DOHH2 (cell line): Measurements from ENCODE around the gene THEMIS2.
A peak's percentile ranks its signal among the peaks of the same experiment; 100 is the strongest.

Source experiments
- H3F3A ChIP-seq: fragments of 200-600 bp; sonication (generic), shearing (Covaris generic); 2 replicates; pipeline ENCODE4 v1.6.0; 2016; ENCODE audit warnings: antibody characterized with exemption, mild to moderate bottlenecking; ENCODE audit not compliant: control insufficient read depth, insufficient read depth
- H3K27ac ChIP-seq: fragments of 200-600 bp; sonication (generic); 2 replicates; pipeline ENCODE4 v1.5.1; 2014; ENCODE audit warnings: low read depth, mild to moderate bottlenecking, low read length, moderate library complexity
- H3K27me3 ChIP-seq: fragments of 200-600 bp; sonication (generic); 2 replicates; pipeline ENCODE4 v1.6.1; 2014; ENCODE audit warnings: mild to moderate bottlenecking, low read length, mixed read lengths; ENCODE audit not compliant: control insufficient read depth
- H3K36me3 ChIP-seq: fragments of 200-600 bp; sonication (generic); 2 replicates; pipeline ENCODE4 v1.6.1; 2014; ENCODE audit warnings: mild to moderate bottlenecking, low read length, moderate library complexity, mixed read lengths; ENCODE audit not compliant: control insufficient read depth
- H3K4me1 ChIP-seq: fragments of 200-600 bp; sonication (generic); 2 replicates; pipeline ENCODE4 v1.6.1; 2014; ENCODE audit warnings: mild to moderate bottlenecking, low read length, mixed read lengths; ENCODE audit not compliant: control insufficient read depth
- H3K4me2 ChIP-seq: fragments of 200-600 bp; sonication (generic); 2 replicates; pipeline ENCODE4 v1.6.0; 2014; ENCODE audit warnings: mild to moderate bottlenecking, low read length, moderate library complexity
- H3K4me3 ChIP-seq: fragments of 200-600 bp; sonication (generic); 2 replicates; pipeline ENCODE4 v1.5.1; 2014; ENCODE audit warnings: mild to moderate bottlenecking, low read length, mixed read lengths
- H3K79me2 ChIP-seq: fragments of 200-600 bp; sonication (generic); 2 replicates; pipeline ENCODE4 v1.6.1; 2014; ENCODE audit warnings: mild to moderate bottlenecking, low read length, mixed read lengths; ENCODE audit not compliant: control insufficient read depth
- H3K9me2 ChIP-seq: fragments of 200-600 bp; sonication (generic); replicated peaks from 2 replicates; pipeline ENCODE4 v1.6.1; 2014; ENCODE audit warnings: mild to moderate bottlenecking, low read length, mixed read lengths; ENCODE audit not compliant: control insufficient read depth
- H3K9me3 ChIP-seq: fragments of 200-600 bp; sonication (generic); 2 replicates; pipeline ENCODE4 v1.6.1; 2014; ENCODE audit warnings: antibody characterized with exemption, low read length, mixed read lengths; ENCODE audit not compliant: control insufficient read depth, insufficient read depth
- H4K20me1 ChIP-seq: fragments of 200-600 bp; sonication (generic); 2 replicates; pipeline ENCODE4 v1.6.0; 2014; ENCODE audit warnings: low read depth, mild to moderate bottlenecking, antibody characterized with exemption, low read length, moderate library complexity; ENCODE audit not compliant: control insufficient read depth, insufficient read depth
- CTCF ChIP-seq: fragments of 200-600 bp; sonication (generic); IDR thresholded peaks from one replicate; pipeline ENCODE4 v1.5.1; 2014; ENCODE audit warnings: antibody characterized with exemption, mild to moderate bottlenecking, low read depth, low read length; ENCODE audit not compliant: poor library complexity, severe bottlenecking
- EZH2phosphoT487 ChIP-seq: fragments of 200-600 bp; sonication (generic); IDR thresholded peaks from 2 replicates; pipeline ENCODE4 v1.6.1; 2017; ENCODE audit warnings: borderline replicate concordance, mild to moderate bottlenecking, antibody characterized with exemption, low read length, moderate library complexity, mixed read lengths

THEMIS2 gene

GRCh38 chr1:27830621-27831440 is 41.5 kb upstream of the THEMIS2 start, which contains the start of gene PPP1R8:
Gene PPP1R8 (plus strand): TSS chr1:27830782. CDS start chr1:27830836, 54 bp downstream.
- Histone ChIP-seq H4K20me1 (peaks cover 11% of the 10 kb centered on the region; the same call in 1 of the 2 replicates), H3K9me3 (no peaks in the 10 kb centered on the region), H3K4me2 (peak within 1 kb of the TSS; percentile 80), H3K27me3 (no peaks in the 10 kb centered on the region), H3K4me3 (peak within 1 kb of the TSS; percentile 80), H3K9me2 (no peaks in the 10 kb centered on the region), H3K79me2 (peaks cover 56% of the 10 kb centered on the region), H3K27ac (peak within 1 kb of the TSS; percentile 67), H3K4me1 (peaks cover 24% of the 10 kb centered on the region), H3K36me3 (peaks cover 42% of the 10 kb centered on the region), H3F3A (peaks cover 15% of the 10 kb centered on the region; the same call in 1 of the 2 replicates)
- no peak for TF ChIP-seq EZH2phosphoT487
- TF ChIP-seq CTCF, result no peak

- Histone ChIP-seq H3K4me2 (peak overlapping the region; percentile 80), H3K4me3 (peak overlapping the region; percentile 80), H3F3A (peaks cover 15% of the 10 kb centered on the region; the same call in 1 of the 2 replicates), H4K20me1 (peaks cover 11% of the 10 kb centered on the region; the same call in 1 of the 2 replicates), H3K27me3 (no peaks in the 10 kb centered on the region), H3K27ac (0 out of 2 replicates have a peak overlapping the region, but pooled peaks have one; percentile 67), H3K4me1 (peaks cover 24% of the 10 kb centered on the region), H3K9me3 (no peaks in the 10 kb centered on the region), H3K9me2 (no peaks in the 10 kb centered on the region), H3K79me2 (peaks cover 66% of the 10 kb centered on the region), H3K36me3 (peaks cover 50% of the 10 kb centered on the region)
- TF ChIP-seq EZH2phosphoT487, result no peak
- TF ChIP-seq CTCF, result no peak
These were observed 40.6 kb upstream of the THEMIS2 start for GRCh38 chr1:27831568-27832410.

GRCh38 chr1:27832762-27833161 is 39.6 kb upstream of the THEMIS2 start:
- Histone ChIP-seq H3K79me2 (peaks cover 75% of the 10 kb centered on the region), H3K9me3 (no peaks in the 10 kb centered on the region), H3K4me1 (peaks cover 24% of the 10 kb centered on the region), H3K27me3 (no peaks in the 10 kb centered on the region), H3K4me2 (peak overlapping the region; percentile 80), H3F3A (peaks cover 13% of the 10 kb centered on the region; the same call in 1 of the 2 replicates), H3K4me3 (peak overlapping the region; percentile 80; the same call in 1 of the 2 replicates), H3K27ac (no peak overlapping the region), H3K36me3 (peaks cover 52% of the 10 kb centered on the region), H3K9me2 (no peaks in the 10 kb centered on the region), H4K20me1 (peaks cover 11% of the 10 kb centered on the region; the same call in 1 of the 2 replicates)
- no peak for TF ChIP-seq EZH2phosphoT487
- TF ChIP-seq CTCF, result no peak
